Tibial artery (tissue), 4 donors: Measurements from ENCODE around the gene CP.

Experiments
- DNase-seq, 2 donors: peaks; one replicate each; pipeline ENCODE4 v3.0.0-alpha.2; 2019
- H3K27ac ChIP-seq, 2 donors: fragments of 200-600 bp; sonication (generic) in 1 of 2; 1 replicate in 1 of 2; 2 replicates in 1 of 2; pipeline ENCODE4 v1.5.1; 2018 to 2019; ENCODE audit warnings: mild to moderate bottlenecking in 1 of 2
- H3K27me3 ChIP-seq, 2 donors: fragments of 200-600 bp; sonication (generic) in 1 of 2; one replicate each; pipeline versions ENCODE4 v1.5.1 to v1.6.0; 2016 to 2019
- H3K36me3 ChIP-seq, 3 donors: fragments of 200-600 bp; sonication (generic) in 2 of 3; one replicate each; pipeline ENCODE4 v1.5.1; 2016 to 2019; ENCODE audit warnings: mild to moderate bottlenecking in 2 of 3
- H3K4me1 ChIP-seq, 4 donors: fragments of 200-600 bp; sonication (generic) in 2 of 4; 1 replicate in 3 of 4; 2 replicates in 1 of 4; pipeline ENCODE4 v1.5.1; 2016 to 2019
- H3K4me3 ChIP-seq, 2 donors: fragments of 200-600 bp; sonication (generic) in 1 of 2; 1 replicate in 1 of 2; 2 replicates in 1 of 2; pipeline ENCODE4 v1.5.1; 2018 to 2019; ENCODE audit warnings: mild to moderate bottlenecking in 2 of 2
- H3K9me3 ChIP-seq, 3 donors: fragments of 200-600 bp; sonication (generic) in 1 of 3; one replicate each; pipeline ENCODE4 v1.5.1; 2016 to 2019
- CTCF ChIP-seq, 2 experiments: fragments of 200-600 bp in 1 of 2; fragments of 450-650 bp in 1 of 2; IDR thresholded peaks; one replicate each; pipeline ENCODE4 v1.5.1; 2017 to 2019; ENCODE audit warnings: antibody characterized with exemption in 2 of 2, mild to moderate bottlenecking in 1 of 2, moderate library complexity in 1 of 2
- intact Hi-C: fragments of 100-400 bp; cut with DNase I; formaldehyde crosslinking; loops from one replicate; pipeline ENCODE4 v1.15.0; 2023; ENCODE audit warnings: low total_unique reads

CP gene

GRCh38 chr3:149263856-149264255 is 42.2 kb upstream of the CP start:
- Histone ChIP-seq H3K4me3 (no peak overlapping the region), H3K36me3 (no peaks in the 10 kb centered on the region), H3K9me3 (no peaks in the 10 kb centered on the region), H3K4me1 (no peaks in the 10 kb centered on the region), H3K27ac (no peak overlapping the region), H3K27me3 (no peaks in the 10 kb centered on the region)
- DNase-seq, result no peak
- TF ChIP-seq CTCF (IDR thresholded peaks at IDR 0.05), result no peak
- intact Hi-C loops, result no loop called here

- H3K9me3 ChIP-seq, result no peaks in the 10 kb centered on the region
- H3K27ac ChIP-seq, result no peak overlapping the region
- H3K4me1 ChIP-seq, result no peaks in the 10 kb centered on the region
- no peaks in the 10 kb centered on the region for H3K27me3 ChIP-seq
- no peaks in the 10 kb centered on the region for H3K36me3 ChIP-seq
- DNase-seq, result no peak
- intact Hi-C loops, result no loop called here
- H3K4me3 ChIP-seq, result no peak overlapping the region
- no peak for TF ChIP-seq CTCF (IDR thresholded peaks at IDR 0.05)
Observed at GRCh38 chr3:149258714-149259113, 37.1 kb upstream of the CP start.

- H3K4me1 ChIP-seq, result no peaks in the 10 kb centered on the region
- no peak for TF ChIP-seq CTCF (IDR thresholded peaks at IDR 0.05)
- no peak overlapping the region for H3K27ac ChIP-seq
- no peak for DNase-seq
- no peak overlapping the region for H3K4me3 ChIP-seq
- intact Hi-C loops, result no loop called here
- no peaks in the 10 kb centered on the region for H3K9me3 ChIP-seq
- no peaks in the 10 kb centered on the region for H3K27me3 ChIP-seq
- H3K36me3 ChIP-seq, result no peaks in the 10 kb centered on the region
Observed at GRCh38 chr3:149258298-149258697, 36.7 kb upstream of the CP start.

GRCh38 chr3:149252272-149252671 is 30.6 kb upstream of the CP start:
- Histone ChIP-seq H3K36me3 (no peaks in the 10 kb centered on the region), H3K27me3 (no peaks in the 10 kb centered on the region), H3K27ac (no peak overlapping the region), H3K9me3 (no peaks in the 10 kb centered on the region), H3K4me1 (peaks cover 0 to 16% (median 11%) of the 10 kb centered on the region in 4 donors), H3K4me3 (no peak overlapping the region)
- TF ChIP-seq CTCF (IDR thresholded peaks at IDR 0.05), result no peak
- no peak for DNase-seq
- intact Hi-C loops, result no loop called here

GRCh38 chr3:149251186-149251585 is 29.6 kb upstream of the CP start:
- Histone ChIP-seq H3K27me3 (no peaks in the 10 kb centered on the region), H3K4me1 (peaks cover 0 to 26% (median 21%) of the 10 kb centered on the region in 4 donors), H3K9me3 (no peaks in the 10 kb centered on the region), H3K27ac (no peak overlapping the region), H3K36me3 (no peaks in the 10 kb centered on the region), H3K4me3 (no peak overlapping the region)
- no peak for TF ChIP-seq CTCF (IDR thresholded peaks at IDR 0.05)
- intact Hi-C loops, result no loop called here
- DNase-seq, result no peak
